D721Med (cell line): Measurements from ENCODE around the gene TYMS.
A peak's percentile ranks its signal among the peaks of the same experiment; 100 is the strongest.

Experiments used
- DNase-seq: peaks from one replicate; pipeline ENCODE4 v3.0.0; 2011; ENCODE audit warnings: low spot score; ENCODE audit not compliant: insufficient read length
- FAIRE-seq: peaks from 2 replicates; lab custom pipeline; 2011; peaks lifted over from hg19 to GRCh38; lab: Jason Lieb, UNC
- TF ChIP-seq, protein P1 (sequence below): IDR thresholded peaks from 2 replicates; pipeline ENCODE4 v1.5.1; 2012; ENCODE audit warnings: mild to moderate bottlenecking, control low read depth; ENCODE audit not compliant: insufficient read depth; ENCODE audit errors: missing control alignments

TYMS gene

GRCh38 chr18:710418-711300, 53.2 kb downstream of the TYMS start:
- DNase-seq (no peak), FAIRE-seq (no peak)
- TF ChIP-seq, protein P1, sequence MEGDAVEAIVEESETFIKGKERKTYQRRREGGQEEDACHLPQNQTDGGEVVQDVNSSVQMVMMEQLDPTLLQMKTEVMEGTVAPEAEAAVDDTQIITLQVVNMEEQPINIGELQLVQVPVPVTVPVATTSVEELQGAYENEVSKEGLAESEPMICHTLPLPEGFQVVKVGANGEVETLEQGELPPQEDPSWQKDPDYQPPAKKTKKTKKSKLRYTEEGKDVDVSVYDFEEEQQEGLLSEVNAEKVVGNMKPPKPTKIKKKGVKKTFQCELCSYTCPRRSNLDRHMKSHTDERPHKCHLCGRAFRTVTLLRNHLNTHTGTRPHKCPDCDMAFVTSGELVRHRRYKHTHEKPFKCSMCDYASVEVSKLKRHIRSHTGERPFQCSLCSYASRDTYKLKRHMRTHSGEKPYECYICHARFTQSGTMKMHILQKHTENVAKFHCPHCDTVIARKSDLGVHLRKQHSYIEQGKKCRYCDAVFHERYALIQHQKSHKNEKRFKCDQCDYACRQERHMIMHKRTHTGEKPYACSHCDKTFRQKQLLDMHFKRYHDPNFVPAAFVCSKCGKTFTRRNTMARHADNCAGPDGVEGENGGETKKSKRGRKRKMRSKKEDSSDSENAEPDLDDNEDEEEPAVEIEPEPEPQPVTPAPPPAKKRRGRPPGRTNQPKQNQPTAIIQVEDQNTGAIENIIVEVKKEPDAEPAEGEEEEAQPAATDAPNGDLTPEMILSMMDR, result no peak

GRCh38 chr18:711310-711656, 53.8 kb downstream of the TYMS start:
- DNase-seq (no peak), FAIRE-seq (no peak)
- TF ChIP-seq, protein P1, result no peak

- DNase-seq (peak; percentile 43), FAIRE-seq (no peak)
- TF ChIP-seq, protein P1, result no peak
Observed at GRCh38 chr18:711657-712400, 54.4 kb downstream of the TYMS start.

DNA sequence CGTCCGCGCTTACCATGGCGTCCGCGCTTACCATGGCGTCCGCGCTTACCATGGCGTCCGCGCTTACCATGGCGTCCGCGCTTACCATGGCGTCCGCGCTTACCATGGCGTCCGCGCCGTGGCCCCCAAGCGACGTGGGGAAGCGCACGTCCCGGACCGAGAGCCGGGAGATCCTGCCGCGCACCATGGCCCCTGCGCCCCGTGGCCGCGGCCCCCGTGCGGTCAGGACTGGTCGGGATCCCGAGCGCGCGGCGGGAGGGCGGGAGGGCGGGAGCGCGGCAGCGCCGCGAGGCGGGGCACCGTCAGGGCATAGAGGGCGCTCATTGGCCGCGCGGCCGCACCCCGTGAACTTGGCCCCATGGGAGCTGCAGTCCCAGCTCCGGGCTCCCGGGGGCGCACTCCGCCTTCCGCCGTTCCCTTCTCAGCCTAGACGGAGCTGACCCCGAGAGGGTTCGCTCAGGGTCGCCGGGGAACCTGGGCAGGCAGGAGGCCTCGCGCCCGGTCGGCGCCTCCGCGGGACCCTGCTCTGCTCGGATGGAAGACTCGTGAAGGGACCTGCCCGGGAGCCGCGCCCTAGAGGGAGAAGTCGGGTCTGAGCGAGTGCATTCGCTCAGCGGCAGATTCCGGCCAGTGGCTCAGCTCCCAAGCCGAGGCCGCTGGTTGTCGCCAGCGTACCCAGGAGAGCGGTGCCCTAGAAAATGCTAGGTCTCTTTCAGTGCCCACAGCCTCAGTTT, 55.1 kb downstream of the TYMS start, which contains the start of gene ENOSF1:
ENOSF1 (minus strand) TSS at position 230 of the 734 bp plus-strand sequence; CDS start at position 187, 43 bp downstream.
- TF ChIP-seq, protein P1, result no peak
- FAIRE-seq, result no peak
- peak; percentile 72 for DNase-seq

GRCh38 chr18:713135-713490, 55.7 kb downstream of the TYMS start:
- TF ChIP-seq, protein P1, result no peak
- no peak for DNase-seq
- FAIRE-seq, result no peak

GRCh38 chr18:715626-716025, 58.2 kb downstream of the TYMS start:
- FAIRE-seq (no peak), DNase-seq (no peak)
- TF ChIP-seq, protein P1, result no peak
